Measurements from ENCODE around the gene PTPRD. TPM values are rescaled to one million over a fixed set of nuclear protein-coding genes. Genes with fewer than 3 reads are reported as not detected.

Gene PTPRD
- total RNA-seq, 1 experiment from 2014 or later = 70.1 TPM

DNA sequence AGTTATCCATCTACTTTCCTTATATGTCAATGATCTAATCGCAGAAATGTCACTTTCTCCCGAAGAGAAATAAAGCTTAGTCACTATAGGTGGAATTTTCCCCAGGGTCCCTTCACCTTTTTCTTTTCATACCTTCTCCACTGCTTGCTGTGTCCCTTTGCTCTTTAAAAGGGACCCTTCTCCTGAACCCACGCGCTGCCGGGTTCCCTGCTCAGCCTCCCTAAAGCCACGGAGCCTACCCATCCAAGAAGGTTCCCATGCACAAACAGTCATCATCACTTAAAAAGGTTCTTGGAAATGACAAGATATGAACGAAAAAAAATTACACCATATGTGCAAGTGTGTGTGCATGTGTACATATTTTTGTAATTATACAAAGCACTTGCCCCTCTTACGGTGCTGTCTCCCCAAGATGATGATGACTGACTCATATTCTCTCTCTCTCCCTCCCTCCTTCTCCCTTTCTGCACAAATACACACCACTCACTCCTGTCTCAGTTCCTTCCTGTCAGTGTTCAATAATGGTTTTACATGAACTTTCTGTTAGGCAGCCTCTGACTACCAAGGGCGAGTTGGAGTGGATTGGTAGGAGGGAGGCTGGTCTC, 1.5 kb upstream of the PTPRD start:
- ChIA-PET CTCF (no interaction called here), POLR2A (no interaction called here)
- BruUV-seq (replicated peaks) = no TSS peak
- Mint-ChIP-seq H3K9me3 (ENCODE audit: unreplicated experiment) (no peaks in the 10 kb centered on the region), H3K4me1 (ENCODE audit: low read depth, unreplicated experiment) (no peaks in the 10 kb centered on the region), H3K27ac (ENCODE audit: unreplicated experiment) (no peak overlapping the region), H3K27me3 (ENCODE audit: insufficient read depth, unreplicated experiment) (peaks cover 5% of the 10 kb centered on the region), H3K36me3 (ENCODE audit: insufficient read depth, unreplicated experiment) (no peaks in the 10 kb centered on the region), H3K4me3 (ENCODE audit: unreplicated experiment) (no peak overlapping the region)
- DNase-seq = no peak
- no peaks in the 10 kb centered on the region for H3K27me3 ChIP-seq (replicated peaks; ENCODE audit: control insufficient read depth, insufficient read depth, low read length)
- intact Hi-C loops (cut with micrococcal nuclease; ENCODE audit: unreplicated experiment) = no loop called here
- no peaks in the 10 kb centered on the region for H3K4me1 ChIP-seq
- TF ChIP-seq, protein P1, sequence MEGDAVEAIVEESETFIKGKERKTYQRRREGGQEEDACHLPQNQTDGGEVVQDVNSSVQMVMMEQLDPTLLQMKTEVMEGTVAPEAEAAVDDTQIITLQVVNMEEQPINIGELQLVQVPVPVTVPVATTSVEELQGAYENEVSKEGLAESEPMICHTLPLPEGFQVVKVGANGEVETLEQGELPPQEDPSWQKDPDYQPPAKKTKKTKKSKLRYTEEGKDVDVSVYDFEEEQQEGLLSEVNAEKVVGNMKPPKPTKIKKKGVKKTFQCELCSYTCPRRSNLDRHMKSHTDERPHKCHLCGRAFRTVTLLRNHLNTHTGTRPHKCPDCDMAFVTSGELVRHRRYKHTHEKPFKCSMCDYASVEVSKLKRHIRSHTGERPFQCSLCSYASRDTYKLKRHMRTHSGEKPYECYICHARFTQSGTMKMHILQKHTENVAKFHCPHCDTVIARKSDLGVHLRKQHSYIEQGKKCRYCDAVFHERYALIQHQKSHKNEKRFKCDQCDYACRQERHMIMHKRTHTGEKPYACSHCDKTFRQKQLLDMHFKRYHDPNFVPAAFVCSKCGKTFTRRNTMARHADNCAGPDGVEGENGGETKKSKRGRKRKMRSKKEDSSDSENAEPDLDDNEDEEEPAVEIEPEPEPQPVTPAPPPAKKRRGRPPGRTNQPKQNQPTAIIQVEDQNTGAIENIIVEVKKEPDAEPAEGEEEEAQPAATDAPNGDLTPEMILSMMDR (IDR thresholded peaks at IDR 0.05; ENCODE audit: insufficient read depth in 1 of 2, low read depth in 1 of 2, low read length in 1 of 2, severe bottlenecking in 1 of 2, unreplicated experiment in 1 of 2) = no peak
- H3K4me3 ChIP-seq (ENCODE audit: low read depth, low read length) = no peak overlapping the region
- H3K9me3 ChIP-seq = no peaks in the 10 kb centered on the region
- no peaks in the 10 kb centered on the region for H3K36me3 ChIP-seq (ENCODE audit: control insufficient read depth, insufficient read depth, low read length)

DNA sequence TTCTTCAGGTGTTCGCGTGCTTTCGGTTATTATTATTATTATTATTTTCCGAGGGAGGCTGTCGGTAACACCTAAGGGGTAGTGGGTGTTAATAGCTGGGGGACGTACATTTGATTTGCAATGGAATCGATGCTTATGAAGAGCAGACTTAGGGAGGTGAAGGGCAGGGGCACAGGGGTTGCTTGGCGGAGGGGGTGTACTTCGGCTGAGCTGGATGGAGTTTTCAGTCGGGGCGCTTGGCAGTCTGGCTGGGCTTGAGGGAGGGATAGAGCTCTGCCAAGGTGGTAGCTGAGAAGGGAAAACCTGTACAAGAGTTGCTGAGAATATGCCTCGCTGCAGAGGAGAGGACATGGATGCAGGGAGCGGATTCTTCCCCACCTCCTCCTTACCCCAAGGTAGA, 617 bp upstream of the PTPRD start:
- DNase-seq = no peak
- Mint-ChIP-seq H3K9me3 (ENCODE audit: unreplicated experiment) (no peaks in the 10 kb centered on the region), H3K27me3 (ENCODE audit: insufficient read depth, unreplicated experiment) (peaks cover 5% of the 10 kb centered on the region), H3K4me3 (ENCODE audit: unreplicated experiment) (no peak overlapping the region), H3K36me3 (ENCODE audit: insufficient read depth, unreplicated experiment) (no peaks in the 10 kb centered on the region), H3K4me1 (ENCODE audit: low read depth, unreplicated experiment) (no peaks in the 10 kb centered on the region), H3K27ac (ENCODE audit: unreplicated experiment) (no peak overlapping the region)
- ChIA-PET CTCF (no interaction called here), POLR2A (no interaction called here)
- H3K27me3 ChIP-seq (replicated peaks; ENCODE audit: control insufficient read depth, insufficient read depth, low read length) = no peaks in the 10 kb centered on the region
- TF ChIP-seq, protein P1 (IDR thresholded peaks at IDR 0.05; ENCODE audit: insufficient read depth in 1 of 2, low read depth in 1 of 2, low read length in 1 of 2, severe bottlenecking in 1 of 2, unreplicated experiment in 1 of 2) = no peak
- no peaks in the 10 kb centered on the region for H3K9me3 ChIP-seq
- no TSS peak for BruUV-seq (replicated peaks)
- intact Hi-C loops (cut with micrococcal nuclease; ENCODE audit: unreplicated experiment) = no loop called here
- H3K36me3 ChIP-seq (ENCODE audit: control insufficient read depth, insufficient read depth, low read length) = no peaks in the 10 kb centered on the region
- H3K4me1 ChIP-seq = no peaks in the 10 kb centered on the region
- no peak overlapping the region for H3K4me3 ChIP-seq (ENCODE audit: low read depth, low read length)

DNA sequence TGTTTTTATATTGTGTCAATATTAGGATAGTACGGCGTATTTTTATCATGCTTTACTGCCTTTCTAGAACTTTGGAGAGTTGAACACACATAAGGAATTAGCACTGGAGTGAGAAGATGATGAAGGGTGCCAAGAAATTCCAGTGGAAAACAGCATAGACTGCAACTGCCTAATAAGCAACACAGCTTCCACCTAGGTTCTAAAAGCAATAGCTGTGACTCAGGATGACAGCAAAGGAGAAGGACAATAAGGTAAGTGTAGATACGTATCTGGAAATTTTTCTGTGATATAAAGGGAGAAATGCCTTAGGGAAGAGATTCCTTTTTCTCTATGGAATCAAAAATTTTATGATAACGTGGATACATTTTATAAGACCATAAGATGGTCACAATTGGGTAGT, 7.4 kb downstream of the PTPRD start:
- H3K27me3 Mint-ChIP-seq (ENCODE audit: insufficient read depth, unreplicated experiment) = no peaks in the 10 kb centered on the region
- CTCF ChIA-PET = no interaction called here
- BruUV-seq (replicated peaks) = no TSS peak

More for the DNA sequence above, 7.4 kb downstream of the PTPRD start:
- H3K4me3 Mint-ChIP-seq (ENCODE audit: unreplicated experiment) = no peak overlapping the region
- Histone ChIP-seq H3K36me3 (ENCODE audit: control insufficient read depth, insufficient read depth, low read length) (no peaks in the 10 kb centered on the region), H3K4me1 (no peaks in the 10 kb centered on the region), H3K9me3 (no peaks in the 10 kb centered on the region), H3K4me3 (ENCODE audit: low read depth, low read length) (no peak overlapping the region), H3K27me3 (replicated peaks; ENCODE audit: control insufficient read depth, insufficient read depth, low read length) (no peaks in the 10 kb centered on the region)
- H3K36me3 Mint-ChIP-seq (ENCODE audit: insufficient read depth, unreplicated experiment) = no peaks in the 10 kb centered on the region
- intact Hi-C loops (cut with micrococcal nuclease; ENCODE audit: unreplicated experiment) = no loop called here
- no peaks in the 10 kb centered on the region for H3K9me3 Mint-ChIP-seq (ENCODE audit: unreplicated experiment)
- no peak for DNase-seq
- H3K27ac Mint-ChIP-seq (ENCODE audit: unreplicated experiment) = no peak overlapping the region
- H3K4me1 Mint-ChIP-seq (ENCODE audit: low read depth, unreplicated experiment) = no peaks in the 10 kb centered on the region
- TF ChIP-seq, protein P1 (IDR thresholded peaks at IDR 0.05; ENCODE audit: insufficient read depth in 1 of 2, low read depth in 1 of 2, low read length in 1 of 2, severe bottlenecking in 1 of 2, unreplicated experiment in 1 of 2) = no peak
- POLR2A ChIA-PET = no interaction called here
